Stimulated activated CD8-positive, alpha-beta memory T cell treated with anti-CD3 and anti-CD28 coated beads, Interleukin-7, amount 100 ng/mL, for 48 hours (primary cell): ENCODE results near the gene CDH18.

Experiments used
- DNase-seq, 2 donors: peaks; one replicate each; pipeline ENCODE4 v3.0.0-alpha.2; 2020; ENCODE audit warnings: low read depth in 1 of 2; ENCODE audit errors: extremely low read depth in 1 of 2

CDH18 gene

DNA sequence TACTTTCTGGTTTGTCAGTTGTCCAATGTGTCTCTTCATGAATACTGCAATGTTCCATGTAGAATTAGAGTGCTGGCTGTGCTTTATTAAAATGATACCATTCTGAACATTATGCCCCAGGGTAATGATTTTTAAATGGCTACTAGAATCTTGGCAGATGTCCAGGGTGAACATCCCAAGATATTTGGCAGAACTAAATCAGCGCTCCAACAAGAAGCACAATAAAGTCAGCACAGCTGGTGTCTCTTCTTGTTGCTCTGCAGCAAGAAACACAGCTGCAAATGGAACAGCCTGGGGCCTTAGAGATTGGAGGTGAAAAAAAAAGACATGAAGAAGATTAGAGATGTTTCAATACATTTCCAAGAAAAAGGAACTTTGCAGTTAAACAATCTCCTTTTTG, 248.3 kb downstream of the CDH18 start:
- DNase-seq = no peak

DNA sequence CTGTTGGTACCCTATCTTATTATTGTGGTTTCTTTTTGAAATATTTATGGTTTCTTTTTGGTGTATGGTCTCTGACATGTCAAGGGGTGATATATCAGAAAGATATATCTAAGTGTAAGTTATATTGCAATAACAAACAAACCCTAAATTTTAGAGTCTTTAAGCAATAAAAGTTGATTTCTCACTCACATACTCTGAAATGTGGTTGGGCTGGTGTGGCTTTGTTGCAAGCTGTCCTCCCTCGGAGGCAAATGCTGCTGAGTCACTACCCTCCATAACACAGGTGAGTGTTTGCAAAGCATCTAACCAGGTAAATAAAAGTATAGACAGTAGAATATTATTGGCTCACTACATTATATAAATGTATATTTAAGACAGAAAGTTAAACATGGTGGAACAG, 253.2 kb downstream of the CDH18 start:
- no peak for DNase-seq

DNA sequence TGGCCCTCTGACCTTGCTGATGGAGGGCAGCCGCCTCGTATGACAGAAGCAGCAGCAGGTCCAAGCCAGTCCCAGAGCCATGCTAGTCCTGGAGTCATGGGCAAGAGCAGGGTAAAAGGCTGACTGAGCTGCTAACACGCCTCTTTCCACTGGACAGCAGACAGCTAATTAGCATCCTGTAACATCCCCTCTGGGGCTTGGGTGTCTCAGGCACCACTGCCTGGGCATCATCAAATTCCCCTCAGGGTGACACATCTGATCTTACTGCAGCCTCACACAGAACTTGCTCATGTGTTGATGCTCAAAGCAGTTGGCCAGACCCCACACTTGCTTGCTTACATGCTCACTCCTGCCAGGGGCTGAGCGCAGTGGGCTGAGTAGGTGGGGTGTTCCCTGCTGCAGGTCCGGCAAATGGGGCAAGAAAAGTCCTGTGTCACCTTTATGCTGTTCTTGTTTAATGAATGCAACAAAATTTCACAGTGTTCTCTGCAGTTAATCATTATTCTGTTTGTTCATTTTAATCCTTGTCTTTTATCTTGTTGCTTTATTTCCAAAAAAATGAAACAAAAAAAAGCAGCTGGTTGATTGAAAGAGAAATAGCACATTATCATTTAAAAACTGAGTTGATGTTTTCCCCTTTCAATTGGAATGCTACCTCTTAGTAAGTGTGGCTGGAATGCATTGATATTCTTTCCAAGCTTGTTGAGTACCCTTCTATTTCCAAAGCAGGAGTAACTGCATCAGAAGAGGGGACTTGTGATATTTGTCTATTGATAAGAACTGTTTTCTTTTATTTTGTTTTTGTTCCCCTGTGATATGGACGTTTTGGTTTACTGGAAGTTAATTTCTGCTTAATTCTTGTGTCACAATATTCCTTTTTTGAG, 254.1 kb downstream of the CDH18 start:
- no peak for DNase-seq

DNA sequence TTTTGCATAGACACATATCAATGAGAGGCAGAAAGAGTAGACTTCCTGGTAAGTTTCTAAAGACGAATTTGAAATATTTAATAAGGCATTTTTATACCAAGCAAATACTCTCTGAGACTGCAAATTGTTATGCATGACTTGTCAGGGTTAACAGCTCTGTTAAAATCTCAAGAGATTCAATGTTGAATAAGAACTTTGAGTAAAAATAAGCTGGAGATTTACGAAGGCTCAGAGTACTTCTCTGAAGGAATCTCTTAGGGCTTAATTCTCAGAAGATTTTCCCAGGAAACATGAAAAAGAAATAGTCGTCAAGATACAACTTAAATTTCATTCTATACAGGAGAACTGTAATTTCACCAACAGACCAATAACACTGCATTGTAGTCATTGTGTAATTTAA, 259.4 kb downstream of the CDH18 start:
- DNase-seq = no peak

DNA sequence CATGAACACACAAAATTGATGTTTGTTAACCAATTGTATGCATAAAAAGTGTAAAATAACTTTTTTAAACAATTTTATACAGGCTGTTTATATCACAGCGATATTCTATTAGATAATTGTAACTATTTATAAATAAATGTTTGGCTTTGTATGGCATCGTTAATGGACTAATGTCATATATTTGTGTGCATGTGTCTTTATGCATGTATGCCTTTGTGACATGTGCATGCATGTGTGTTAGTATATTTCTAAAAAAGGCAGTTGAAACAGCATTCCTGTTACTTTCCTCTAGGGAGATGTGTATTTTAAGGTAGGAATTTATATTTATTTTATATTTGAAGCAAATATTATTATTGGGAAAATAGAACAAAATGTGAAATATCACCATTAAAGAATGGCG, 268.9 kb downstream of the CDH18 start:
- DNase-seq = no peak

DNA sequence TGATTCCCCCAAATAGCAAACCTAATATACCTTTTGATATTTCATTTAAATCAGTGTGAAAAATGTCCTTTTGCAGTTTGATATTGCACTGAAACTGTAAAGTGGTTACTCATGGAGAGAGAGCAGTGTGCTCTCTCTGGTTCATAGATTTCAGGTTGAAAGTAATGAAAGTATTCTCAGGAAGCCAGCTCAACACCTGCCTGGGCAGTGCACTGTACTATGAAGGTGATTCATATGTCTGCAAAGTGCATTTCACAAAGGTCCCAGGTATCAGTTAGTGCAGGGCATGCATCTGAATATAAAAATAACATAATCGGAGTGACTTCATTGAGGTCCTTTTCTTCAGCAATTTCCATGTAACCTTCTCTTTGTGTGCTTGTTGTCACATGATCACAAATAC, 274.3 kb downstream of the CDH18 start:
- DNase-seq = no peak

DNA sequence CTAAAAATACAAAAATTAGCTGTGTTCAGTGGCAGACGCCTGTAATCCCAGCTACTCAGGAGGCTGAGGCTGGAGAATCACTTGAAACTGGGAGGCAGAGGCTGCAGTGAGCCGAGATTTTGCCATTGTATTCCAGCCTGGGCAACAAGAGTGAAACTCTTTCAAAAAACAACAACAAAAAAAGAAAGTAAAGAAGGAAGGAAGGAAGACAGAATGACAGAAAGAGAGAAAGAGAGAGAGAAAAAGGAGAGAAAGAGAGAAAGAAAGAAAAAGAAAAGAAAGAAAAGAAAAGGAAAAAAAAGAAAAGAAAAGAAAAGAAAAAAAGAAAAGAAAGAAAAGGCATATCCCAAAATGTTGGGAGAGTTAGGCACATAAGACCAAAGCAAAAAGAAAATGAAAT, 278.6 kb downstream of the CDH18 start:
- no peak for DNase-seq

DNA sequence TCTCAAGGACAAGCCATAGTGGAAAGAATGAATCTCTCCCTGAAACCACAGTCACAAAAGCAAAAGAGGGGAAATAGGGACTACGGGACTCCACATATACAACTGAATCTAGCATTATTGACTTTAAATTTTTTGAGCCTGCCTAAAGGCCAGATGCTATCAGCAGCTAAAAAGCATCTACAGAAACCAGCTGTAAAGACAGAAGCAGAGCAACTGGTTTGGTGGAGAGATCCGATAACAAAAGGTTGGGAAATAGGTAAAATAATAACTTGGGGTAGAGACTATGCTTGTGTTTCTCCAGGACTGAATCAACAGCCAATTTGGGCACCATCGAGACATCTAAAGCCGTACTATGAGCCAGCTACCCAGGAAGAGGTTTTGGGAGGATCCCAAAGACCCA, 281.2 kb downstream of the CDH18 start:
- DNase-seq = no peak

DNA sequence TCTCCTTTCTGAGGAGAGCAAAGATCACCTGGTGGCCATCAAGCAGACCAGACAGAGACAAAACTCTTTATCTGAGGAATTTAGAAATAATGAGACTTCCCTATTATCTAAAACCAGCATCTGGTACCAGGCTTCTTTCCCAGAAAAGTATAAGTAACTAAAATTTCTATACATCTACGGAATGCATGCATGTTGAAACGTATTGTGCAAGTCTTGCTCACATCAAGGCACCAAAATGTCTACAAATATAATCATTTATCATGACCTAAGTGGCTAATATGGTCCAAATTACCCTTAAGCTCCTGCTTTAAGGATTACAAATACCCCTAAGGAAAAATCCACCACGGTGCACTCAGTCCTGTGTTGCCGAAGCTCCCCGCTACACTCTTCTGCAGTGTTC, 286.3 kb downstream of the CDH18 start:
- no peak for DNase-seq

DNA sequence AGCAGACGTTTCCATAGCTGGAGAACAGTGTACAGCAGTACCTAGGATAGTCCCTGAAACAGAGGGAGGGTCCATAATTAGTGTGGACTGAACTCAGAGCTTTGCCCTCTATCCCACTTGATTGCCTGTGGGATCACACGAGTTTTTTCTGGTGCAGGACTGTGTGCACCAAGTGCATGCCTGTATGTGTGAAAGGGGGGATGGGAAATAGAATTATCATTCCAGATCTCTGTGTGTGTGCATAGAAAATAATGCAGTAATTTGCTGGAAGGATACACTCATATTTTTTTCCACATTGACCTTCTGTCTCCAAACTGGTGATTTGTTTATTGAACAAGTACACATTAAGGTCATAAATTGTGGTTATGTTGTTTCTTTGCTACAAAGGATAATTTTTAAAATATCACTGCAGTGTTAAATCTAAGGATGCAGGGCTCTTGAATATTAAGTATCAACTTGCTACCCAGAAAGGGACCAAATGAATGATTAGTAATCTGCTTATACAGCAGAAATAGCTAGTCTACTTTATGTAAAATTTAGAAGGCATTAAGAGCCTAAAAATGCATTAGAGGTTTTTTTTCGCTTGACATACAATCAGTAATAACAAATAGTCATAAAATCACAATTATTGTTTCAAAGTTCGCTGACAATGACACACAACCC, 292.9 kb downstream of the CDH18 start:
- no peak for DNase-seq

DNA sequence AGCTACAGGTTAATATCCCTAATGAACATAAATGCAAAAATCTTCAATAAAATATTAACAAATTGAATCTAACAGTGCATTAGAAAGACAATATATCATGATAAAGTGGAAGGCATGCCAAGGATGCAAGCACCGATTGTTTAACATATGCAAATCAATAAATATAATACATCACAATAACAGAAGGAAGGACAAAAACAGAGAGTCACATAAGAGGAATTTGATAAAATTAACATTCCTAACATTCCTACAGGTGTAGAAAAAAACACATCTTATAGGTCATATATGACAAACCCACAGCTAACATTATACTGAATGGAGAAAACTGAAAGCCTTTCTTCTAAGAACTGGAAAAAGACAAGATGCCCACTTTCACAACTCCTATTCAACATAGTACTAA, 297.0 kb downstream of the CDH18 start:
- DNase-seq = no peak

DNA sequence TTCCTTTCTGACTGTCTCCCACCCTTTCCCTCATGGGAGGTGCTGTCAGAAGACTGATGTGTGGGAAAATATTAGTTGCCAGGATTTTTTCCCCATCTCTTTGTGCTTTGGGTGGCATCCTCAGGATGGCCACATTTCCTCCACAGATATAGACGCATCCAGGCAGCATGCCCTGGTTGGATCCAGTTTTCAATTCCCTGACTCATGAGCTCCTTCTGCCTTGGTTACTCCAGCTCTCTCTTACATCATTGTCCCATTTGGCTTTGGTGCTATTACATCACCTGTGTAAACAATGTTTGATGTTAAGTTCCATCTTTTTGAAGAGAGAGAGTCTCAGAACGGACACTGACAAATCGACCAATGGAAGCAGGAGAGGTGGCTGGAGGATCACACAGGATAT, 302.5 kb downstream of the CDH18 start:
- DNase-seq = no peak

DNA sequence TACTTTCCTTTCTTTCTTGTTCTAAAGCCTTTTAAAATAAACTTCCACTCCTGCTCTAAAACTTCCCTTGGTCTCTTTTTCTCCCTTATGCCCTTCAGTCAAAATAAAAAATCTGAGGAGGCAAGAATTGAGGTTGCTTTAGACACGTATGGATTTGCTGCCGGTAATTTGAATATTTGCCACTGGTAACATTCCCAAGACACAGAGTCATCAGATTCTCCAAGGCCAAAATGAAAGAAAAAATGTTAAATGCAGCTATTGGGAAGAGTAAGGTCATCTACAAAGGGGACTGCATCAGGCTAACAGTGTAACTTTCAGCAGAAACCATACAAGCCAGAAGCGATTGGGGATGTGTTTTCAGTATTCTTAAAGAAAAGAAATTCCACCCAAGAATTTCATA, 311.1 kb downstream of the CDH18 start:
- DNase-seq = no peak

DNA sequence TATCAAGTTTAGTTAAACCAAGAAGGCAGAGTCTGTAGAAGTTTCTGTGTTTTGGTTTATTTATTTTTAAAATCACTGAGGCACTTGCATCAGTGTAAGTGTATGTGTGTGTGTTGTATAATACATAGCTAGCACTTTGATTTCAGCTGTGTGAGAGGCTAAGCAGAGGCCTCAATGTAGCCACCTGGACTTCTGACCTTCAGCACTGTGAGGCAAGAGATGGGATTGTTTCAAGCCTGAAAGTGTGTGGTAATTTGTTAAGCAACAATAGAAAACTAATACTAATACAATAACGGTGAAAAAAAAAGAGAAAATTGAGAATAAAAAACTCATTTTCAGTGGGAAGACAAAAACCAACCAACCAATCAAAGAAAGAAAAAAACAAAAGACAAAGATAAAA, 327.3 kb downstream of the CDH18 start:
- no peak for DNase-seq

DNA sequence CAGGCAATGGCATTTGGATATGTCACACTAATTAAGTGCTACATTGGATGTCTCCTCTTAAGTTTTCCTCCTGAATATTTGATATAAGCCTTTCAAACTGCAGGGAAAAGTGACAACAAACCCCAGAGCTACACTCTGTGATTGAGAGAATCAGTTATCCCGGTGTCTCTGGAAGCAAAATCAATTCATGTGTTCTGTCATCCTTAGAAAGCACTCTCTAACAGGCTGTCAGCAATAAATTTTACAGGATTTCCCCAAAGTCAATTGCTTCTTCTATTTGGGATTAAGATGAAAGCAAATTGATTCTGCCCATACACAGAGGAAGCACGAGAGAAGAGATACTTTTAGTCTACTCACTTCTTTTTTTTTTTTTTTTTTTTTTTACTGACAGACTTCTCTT, 332.4 kb downstream of the CDH18 start:
- no peak for DNase-seq

DNA sequence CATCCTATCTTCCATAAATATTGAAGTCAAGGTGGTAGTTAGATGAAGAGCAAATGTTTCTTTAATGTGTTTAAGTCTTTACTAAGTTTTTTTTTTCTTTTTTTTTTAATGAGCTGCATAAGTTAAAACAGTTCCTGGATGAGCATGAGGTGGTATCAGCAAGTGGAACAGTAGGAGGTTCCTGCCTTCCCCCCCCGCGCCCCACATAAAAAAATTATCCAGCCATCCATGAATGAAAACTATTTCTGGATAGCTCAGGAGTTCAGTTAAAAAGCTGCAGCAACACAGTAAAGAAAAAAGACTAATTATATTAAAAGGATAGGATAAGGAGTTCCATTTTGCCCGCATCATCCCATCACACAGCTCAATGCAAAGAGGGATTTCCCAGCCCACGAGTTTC, 349.5 kb downstream of the CDH18 start:
- DNase-seq = no peak

DNA sequence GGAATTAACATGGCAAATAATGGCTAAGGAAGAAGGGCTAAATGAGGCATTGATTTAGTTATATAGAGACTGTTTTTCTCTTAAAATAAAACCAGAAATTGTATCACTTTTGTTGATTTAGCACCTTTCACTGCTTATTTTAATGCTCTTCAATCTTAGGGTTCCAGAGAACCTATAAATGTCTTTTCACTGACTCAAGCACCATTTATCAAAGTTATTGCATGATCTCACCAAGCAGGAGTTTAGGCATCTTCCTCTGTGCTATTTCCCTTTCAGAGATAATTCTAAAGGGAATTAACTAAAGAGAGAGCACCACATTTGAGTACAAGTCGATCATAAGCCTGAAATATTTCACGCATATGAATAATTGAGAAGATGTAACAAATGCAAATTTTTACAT, 357.1 kb downstream of the CDH18 start:
- no peak for DNase-seq

DNA sequence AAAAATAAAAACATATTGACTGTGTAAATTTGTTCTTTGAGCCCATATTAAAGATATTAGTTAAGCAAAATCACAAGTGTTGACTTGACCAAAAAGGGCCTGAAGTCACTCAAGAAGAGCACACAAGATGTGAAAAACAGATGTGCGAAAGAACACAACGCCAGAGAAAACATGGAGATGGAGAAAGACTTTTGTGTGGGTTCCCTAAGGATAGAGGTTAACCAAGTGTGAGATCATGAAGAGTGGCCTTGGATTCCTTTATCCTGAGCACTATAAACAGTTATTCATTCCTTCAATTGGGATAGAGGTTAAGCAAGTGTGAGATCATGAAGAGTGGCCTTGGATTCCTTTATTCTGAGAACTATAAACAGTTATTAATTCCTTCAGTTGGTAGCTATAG, 361.8 kb downstream of the CDH18 start:
- no peak for DNase-seq

DNA sequence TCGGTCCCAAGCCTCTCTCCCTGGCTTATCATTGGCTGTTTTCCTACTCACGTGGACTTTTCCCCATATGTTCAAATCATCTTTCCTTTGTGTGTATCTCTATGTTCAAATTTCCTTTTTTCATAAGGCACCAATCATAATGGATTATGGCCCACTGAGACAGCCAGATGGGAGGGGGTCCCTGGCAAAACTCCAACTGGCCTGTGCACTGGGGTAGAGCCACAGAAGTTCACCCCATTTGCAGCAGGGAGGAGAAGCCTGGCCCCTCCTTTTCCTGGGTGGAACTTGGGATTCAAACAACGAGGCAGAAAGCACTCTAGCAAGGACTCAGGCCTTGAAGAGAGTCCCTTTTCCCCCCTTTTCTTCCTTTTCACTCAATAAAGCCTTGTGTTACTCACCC, 362.4 kb downstream of the CDH18 start:
- no peak for DNase-seq

DNA sequence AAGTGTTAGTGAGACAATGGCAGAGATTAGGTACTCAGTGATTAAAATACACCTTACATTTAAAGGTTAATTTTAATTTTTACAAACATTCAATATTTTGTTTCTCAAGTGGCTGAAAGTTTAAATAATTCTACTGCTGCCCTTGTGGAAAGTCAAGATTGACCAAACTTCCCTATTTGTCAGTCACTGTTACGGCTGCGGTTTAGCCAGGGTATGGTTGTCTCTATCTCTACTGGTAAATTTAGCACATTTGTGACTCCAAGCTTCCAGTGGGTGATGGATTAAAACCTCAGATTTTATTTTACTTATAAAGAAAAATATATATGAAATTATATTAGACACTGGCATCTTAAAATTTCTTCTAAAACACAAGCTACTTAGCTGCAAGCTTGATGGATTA, 368.4 kb downstream of the CDH18 start:
- no peak for DNase-seq

DNA sequence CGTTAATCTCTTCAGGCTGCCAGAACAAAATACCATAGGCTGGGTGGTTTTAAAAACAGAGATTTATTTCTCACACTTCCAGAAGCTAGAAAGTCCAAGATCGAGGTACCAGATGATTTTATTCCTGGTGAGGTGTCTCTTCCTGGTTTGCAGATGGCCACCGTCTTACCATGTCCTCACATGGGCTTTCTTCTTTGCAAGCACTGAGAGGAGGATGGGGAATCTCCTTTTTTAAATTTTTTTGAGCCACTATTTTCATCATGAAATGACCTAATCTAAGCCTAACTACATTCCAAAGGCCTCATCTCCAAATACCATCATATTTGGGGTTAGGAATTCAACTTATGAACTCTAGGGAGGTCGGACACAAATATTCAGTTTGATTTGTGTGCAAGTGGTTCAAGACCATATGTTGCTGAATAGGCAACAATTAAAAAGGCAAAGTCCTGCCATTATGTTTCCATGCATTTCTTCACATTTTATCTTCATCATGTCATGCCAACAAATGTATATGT, 371.2 kb downstream of the CDH18 start:
- no peak for DNase-seq

DNA sequence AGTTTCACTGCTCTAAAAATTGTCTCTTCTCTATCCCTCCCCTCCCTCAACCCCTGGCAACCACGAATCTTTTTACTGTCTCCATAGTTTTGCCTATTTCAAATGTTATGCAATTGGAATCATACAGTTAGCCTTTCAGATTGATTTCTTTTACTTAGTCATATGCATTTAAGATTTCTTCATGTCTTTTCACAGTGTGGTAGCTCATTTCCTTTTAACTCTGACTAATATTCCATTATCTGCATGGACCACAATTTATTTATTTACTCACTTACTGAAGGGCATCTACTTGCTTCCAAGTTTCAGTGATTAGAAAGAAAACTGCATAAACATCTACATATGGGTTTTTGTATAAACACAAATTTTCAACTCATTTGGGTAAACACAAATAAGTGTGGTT, 372.3 kb downstream of the CDH18 start:
- no peak for DNase-seq
